CD14-positive monocyte (primary cell): ENCODE results near the gene SMS. TPM values are rescaled to one million over a fixed set of nuclear protein-coding genes. Genes with fewer than 3 reads are reported as not detected.
A peak's percentile ranks its signal among the peaks of the same experiment; 100 is the strongest.

ENCODE experiments used
- DNase-seq, 3 donors: peaks; one replicate each; pipeline ENCODE4 v3.0.0-alpha.2; 2011 to 2022
- H2AFZ ChIP-seq: 2 replicates; pipeline ENCODE4 v1.6.0; 2012; ENCODE audit warnings: mild to moderate bottlenecking, low read depth, low read length, inconsistent platforms; ENCODE audit not compliant: insufficient read depth, poor library complexity, severe bottlenecking
- H3K27ac ChIP-seq, 2 donors: 1 replicate in 1 of 2; 2 replicates in 1 of 2; pipeline ENCODE4 v1.5.1; 2012 to 2013; ENCODE audit warnings: low read length in 2 of 2, control low read depth in 1 of 2, inconsistent platforms in 1 of 2, low read depth in 1 of 2, mild to moderate bottlenecking in 1 of 2
- H3K27me3 ChIP-seq, 2 donors: one replicate each; pipeline versions ENCODE4 v1.6.0 to v1.6.1; 2011 to 2013; ENCODE audit warnings: low read length in 2 of 2; ENCODE audit not compliant: control insufficient read depth in 2 of 2, insufficient read depth in 2 of 2
- H3K36me3 ChIP-seq, 2 donors: replicated peaks in 1 of 2; 1 replicate in 1 of 2; 2 replicates in 1 of 2; pipeline versions ENCODE4 v1.5.1 to v1.6.1; 2012 to 2013; ENCODE audit warnings: low read length in 2 of 2, control low read depth in 1 of 2, inconsistent platforms in 1 of 2, mild to moderate bottlenecking in 1 of 2; ENCODE audit not compliant: insufficient read depth in 2 of 2, control insufficient read depth in 1 of 2
- H3K4me1 ChIP-seq, 2 donors: 1 replicate in 1 of 2; 2 replicates in 1 of 2; pipeline versions ENCODE4 v1.5.1 to v1.6.1; 2012 to 2013; ENCODE audit warnings: low read length in 2 of 2, control low read depth in 1 of 2, inconsistent platforms in 1 of 2, mild to moderate bottlenecking in 1 of 2, moderate library complexity in 1 of 2; ENCODE audit not compliant: insufficient read depth in 2 of 2, control insufficient read depth in 1 of 2
- H3K4me2 ChIP-seq: replicated peaks from 2 replicates; pipeline ENCODE3; 2012; ENCODE audit warnings: low read length, moderate library complexity, mild to moderate bottlenecking; ENCODE audit not compliant: poor library complexity, severe bottlenecking; ENCODE audit errors: extremely low read depth
- H3K4me3 ChIP-seq, 3 experiments: fragments of 200-600 bp in 1 of 3; sonication (generic) in 1 of 3; replicated peaks in 1 of 3; 1 replicate in 2 of 3; 2 replicates in 1 of 3; pipeline ENCODE4 v1.5.1; 2011 to 2013; ENCODE audit warnings: low read length in 3 of 3, mild to moderate bottlenecking in 3 of 3, control low read depth in 2 of 3, low read depth in 2 of 3, inconsistent platforms in 1 of 3, moderate library complexity in 1 of 3
- H3K79me2 ChIP-seq: 2 replicates; pipeline ENCODE4 v1.6.0; 2012; ENCODE audit warnings: mild to moderate bottlenecking, control low read depth, inconsistent platforms, low read length, moderate library complexity; ENCODE audit not compliant: insufficient read depth
- H3K9ac ChIP-seq: 2 replicates; pipeline ENCODE4 v1.6.0; 2017; ENCODE audit warnings: low read length, mild to moderate bottlenecking; ENCODE audit not compliant: insufficient read depth, poor library complexity, severe bottlenecking
- H3K9me3 ChIP-seq, 2 donors: replicated peaks in 1 of 2; 1 replicate in 1 of 2; 2 replicates in 1 of 2; pipeline versions ENCODE4 v1.5.1 to v1.6.1; 2012 to 2013; ENCODE audit warnings: low read length in 2 of 2, control low read depth in 1 of 2; ENCODE audit not compliant: control insufficient read depth in 1 of 2, insufficient read depth in 1 of 2
- H4K20me1 ChIP-seq: 2 replicates; pipeline ENCODE4 v1.6.0; 2012; ENCODE audit warnings: mild to moderate bottlenecking, low read length, control low read depth, moderate library complexity; ENCODE audit not compliant: insufficient read depth
- H3K27ac Mint-ChIP-seq, 7 donors: one replicate each; pipeline ENCODE4 v1.8.0; 2020; ENCODE audit warnings: mild to moderate bottlenecking in 7 of 7, mixed read lengths in 7 of 7, moderate library complexity in 6 of 7, inconsistent platforms in 2 of 7
- H3K27me3 Mint-ChIP-seq, 3 donors: one replicate each; pipeline ENCODE4 v1.8.0; 2021 to 2022; ENCODE audit warnings: low read depth in 3 of 3, mild to moderate bottlenecking in 3 of 3, mixed read lengths in 3 of 3, moderate library complexity in 3 of 3, inconsistent platforms in 1 of 3
- H3K36me3 Mint-ChIP-seq, 2 donors: one replicate each; pipeline ENCODE4 v1.8.0; 2020; ENCODE audit warnings: mixed read lengths in 2 of 2, inconsistent platforms in 1 of 2, mild to moderate bottlenecking in 1 of 2
- H3K4me1 Mint-ChIP-seq: one replicate; pipeline ENCODE4 v1.8.0; 2020; ENCODE audit warnings: mild to moderate bottlenecking, mixed read lengths
- H3K4me3 Mint-ChIP-seq, 2 donors: one replicate each; pipeline ENCODE4 v1.8.0; 2020; ENCODE audit warnings: mild to moderate bottlenecking in 2 of 2, mixed read lengths in 2 of 2, moderate library complexity in 1 of 2
- H3K9me3 Mint-ChIP-seq, 7 donors: one replicate each; pipeline ENCODE4 v1.8.0; 2020 to 2022; ENCODE audit warnings: mixed read lengths in 7 of 7, mild to moderate bottlenecking in 6 of 7, moderate library complexity in 6 of 7, inconsistent platforms in 2 of 7
- WGBS: methylation state at CpG from one replicate; pipeline ENCODE4 v1.1.5; 2013; ENCODE audit warnings: missing lambda C conversion rate; ENCODE audit not compliant: insufficient coverage; 5-methylcytosine and 5-hydroxymethylcytosine counted together
- intact Hi-C, 2 donors: fragments of 100-400 bp; cut with micrococcal nuclease; formaldehyde crosslinking; loops; one replicate each; pipeline versions ENCODE4 v1.15.0 to v1.15.1; 2023
- polyA plus RNA-seq, 3 donors: library from polyadenylated mRNA; depleted of rRNA in 1 of 3; unstranded in 2 of 3; stranded (reverse) in 1 of 3; fragments of 300-500 nt in 2 of 3; fragments of >200 nt in 1 of 3; fragmentation: Illumina TruSeq in 2 of 3; gene quantifications; 1 replicate in 2 of 3; 2 replicates in 1 of 3; pipeline ENCODE4 v1.2.3, GENCODE V29; 2012 to 2021
- TF ChIP-seq, protein P1 (sequence below): fragments of 200-600 bp; IDR thresholded peaks from one replicate; pipeline ENCODE4 v1.8.0; 2022; ENCODE audit warnings: antibody characterized with exemption, mild to moderate bottlenecking

SMS gene
- polyA plus RNA-seq, 3 donors: 24.9 to 75.4 (median 70.8) TPM

DNA sequence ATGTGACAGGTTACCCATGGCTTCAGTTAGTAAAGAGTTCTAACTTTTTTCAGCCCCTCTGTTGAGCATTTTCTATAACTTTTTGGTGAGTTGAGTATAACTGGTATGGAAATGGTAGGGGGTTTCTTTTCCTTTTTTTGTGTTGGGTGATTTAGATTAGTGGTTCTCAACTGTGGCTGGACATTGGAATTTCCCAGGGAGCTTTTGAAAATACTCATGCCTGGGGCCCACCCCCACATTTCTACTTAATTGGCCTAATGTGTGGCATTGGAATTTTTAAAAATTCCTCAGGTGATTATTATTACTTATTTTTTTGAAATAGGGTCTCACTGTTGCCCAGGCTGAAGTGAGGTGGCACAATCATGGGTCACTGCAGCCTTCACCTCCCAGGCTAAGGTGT is 21.9 kb downstream of the SMS start:
- H3K9me3 Mint-ChIP-seq: peaks cover 0 to 2% (median 0%) of the 10 kb centered on the region in 7 donors
- no peaks in the 10 kb centered on the region for H3K4me1 ChIP-seq
- no peak overlapping the region for H2AFZ ChIP-seq
- H4K20me1 ChIP-seq: peaks cover 85% of the 10 kb centered on the region
- H3K4me3 ChIP-seq: no peak overlapping the region
- TF ChIP-seq, protein P1, sequence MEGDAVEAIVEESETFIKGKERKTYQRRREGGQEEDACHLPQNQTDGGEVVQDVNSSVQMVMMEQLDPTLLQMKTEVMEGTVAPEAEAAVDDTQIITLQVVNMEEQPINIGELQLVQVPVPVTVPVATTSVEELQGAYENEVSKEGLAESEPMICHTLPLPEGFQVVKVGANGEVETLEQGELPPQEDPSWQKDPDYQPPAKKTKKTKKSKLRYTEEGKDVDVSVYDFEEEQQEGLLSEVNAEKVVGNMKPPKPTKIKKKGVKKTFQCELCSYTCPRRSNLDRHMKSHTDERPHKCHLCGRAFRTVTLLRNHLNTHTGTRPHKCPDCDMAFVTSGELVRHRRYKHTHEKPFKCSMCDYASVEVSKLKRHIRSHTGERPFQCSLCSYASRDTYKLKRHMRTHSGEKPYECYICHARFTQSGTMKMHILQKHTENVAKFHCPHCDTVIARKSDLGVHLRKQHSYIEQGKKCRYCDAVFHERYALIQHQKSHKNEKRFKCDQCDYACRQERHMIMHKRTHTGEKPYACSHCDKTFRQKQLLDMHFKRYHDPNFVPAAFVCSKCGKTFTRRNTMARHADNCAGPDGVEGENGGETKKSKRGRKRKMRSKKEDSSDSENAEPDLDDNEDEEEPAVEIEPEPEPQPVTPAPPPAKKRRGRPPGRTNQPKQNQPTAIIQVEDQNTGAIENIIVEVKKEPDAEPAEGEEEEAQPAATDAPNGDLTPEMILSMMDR: no peak
- no peak for DNase-seq
- peaks cover 4% of the 10 kb centered on the region in 2 donors for H3K36me3 Mint-ChIP-seq
- H3K4me2 ChIP-seq: no peak overlapping the region
- H3K4me1 Mint-ChIP-seq: peaks cover 24% of the 10 kb centered on the region
- no peaks in the 10 kb centered on the region for H3K9me3 ChIP-seq
- no peak overlapping the region for H3K4me3 Mint-ChIP-seq
- H3K9ac ChIP-seq: no peak overlapping the region
- peak overlapping the region in 1 of 7 donors; percentile 22 for H3K27ac Mint-ChIP-seq
- intact Hi-C loops: no loop called here
- H3K27me3 Mint-ChIP-seq: peaks cover 0 to 2% (median 0%) of the 10 kb centered on the region in 3 donors
- peaks cover 82% of the 10 kb centered on the region for H3K79me2 ChIP-seq
- H3K27me3 ChIP-seq: no peaks in the 10 kb centered on the region
- peaks cover under 1 to 3% of the 10 kb centered on the region in 2 donors for H3K36me3 ChIP-seq
- H3K27ac ChIP-seq: no peak overlapping the region

DNA sequence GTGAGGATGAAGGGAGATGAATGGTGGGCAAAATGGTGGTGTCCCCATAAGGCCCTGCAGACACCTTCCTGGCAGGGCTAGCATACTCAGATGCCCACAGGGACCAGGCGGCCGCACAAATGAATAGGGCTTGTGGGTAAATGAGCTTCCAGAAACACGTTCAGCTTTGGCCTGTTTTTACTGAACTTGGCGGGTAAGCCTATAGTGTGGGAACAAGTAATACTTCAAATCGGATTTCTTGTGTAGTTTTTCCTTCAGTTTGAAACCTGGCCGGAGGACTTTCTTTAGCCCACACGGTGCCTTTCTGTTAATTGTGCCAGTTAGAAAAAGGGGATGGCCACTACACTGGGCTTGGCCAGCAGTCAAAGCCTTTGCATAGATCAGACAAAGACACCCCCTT is 22.8 kb downstream of the SMS start:
- no peak overlapping the region for H3K4me3 ChIP-seq
- intact Hi-C loops: no loop called here
- WGBS: 100% methylated on average over 2 of the region's 7 CpGs

More for the DNA sequence above, 22.8 kb downstream of the SMS start:
- H3K9ac ChIP-seq: no peak overlapping the region
- H3K27ac Mint-ChIP-seq: no peak overlapping the region
- H3K27ac ChIP-seq: no peak overlapping the region
- no peaks in the 10 kb centered on the region for H3K27me3 ChIP-seq
- H3K79me2 ChIP-seq: peaks cover 73% of the 10 kb centered on the region
- H3K27me3 Mint-ChIP-seq: peaks cover 0 to 2% (median 0%) of the 10 kb centered on the region in 3 donors
- H3K36me3 Mint-ChIP-seq: peaks cover 8 to 12% of the 10 kb centered on the region in 2 donors
- H4K20me1 ChIP-seq: peaks cover 82% of the 10 kb centered on the region
- H3K4me1 Mint-ChIP-seq: peaks cover 24% of the 10 kb centered on the region
- TF ChIP-seq, protein P1: no peak
- DNase-seq: no peak
- H3K36me3 ChIP-seq: peaks cover 10 to 12% of the 10 kb centered on the region in 2 donors
- no peak overlapping the region for H3K4me2 ChIP-seq
- H3K4me1 ChIP-seq: no peaks in the 10 kb centered on the region
- no peaks in the 10 kb centered on the region for H3K9me3 ChIP-seq
- H2AFZ ChIP-seq: no peak overlapping the region
- H3K4me3 Mint-ChIP-seq: no peak overlapping the region
- H3K9me3 Mint-ChIP-seq: peaks cover 0 to 2% (median 0%) of the 10 kb centered on the region in 7 donors
